K562 (cell line): ENCODE measurements around the gene GARIN5B. TPM values are rescaled to one million over a fixed set of nuclear protein-coding genes. Genes with fewer than 3 reads are reported as not detected.
A peak's percentile ranks its signal among the peaks of the same experiment; 100 is the strongest.

ENCODE experiments used
- ATAC-seq: fragments of 200-7000 bp; cut with Tn5 transposase; 3 replicates; pipeline ENCODE4 v1.9.1; 2020; ENCODE audit warnings: moderate library complexity
- BruUV-seq: library from RNA; stranded (reverse); fragments of 400-500 nt; replicated peaks from 2 replicates; lab custom pipeline; 2021; lab: Mats Ljungman, UMichigan
- CTCF ChIA-PET: fragments of 300-600 bp; formaldehyde crosslinking; extraction: SDS; loops from one replicate; lab custom pipeline; 2021; ENCODE audit warnings: low intra/inter-chr PET ratio; lab: Yijun Ruan, JAX
- POLR2A ChIA-PET: fragments of 300-600, 350-650 bp; sonication (Branson Sonifier 250); formaldehyde crosslinking; extraction: SDS; loops from one replicate; lab custom pipeline; 2021; ENCODE audit warnings: antibody characterized with exemption, inconsistent platforms; lab: Yijun Ruan, JAX
- DNase-seq, 4 experiments: peaks; one replicate each; pipeline versions ENCODE4 v3.0.0 to v3.0.0-alpha.2; 2011 to 2018; ENCODE audit warnings: low spot score in 3 of 4, mixed read lengths in 3 of 4; ENCODE audit errors: extremely low read depth in 1 of 4
- FAIRE-seq: peaks from 2 replicates; lab custom pipeline; 2011; peaks lifted over from hg19 to GRCh38; lab: Jason Lieb, UNC
- H2AFZ ChIP-seq: 2 replicates; pipeline ENCODE4 v1.6.0; 2011; ENCODE audit warnings: low read depth, low read length, control low read depth, inconsistent platforms
- H3K27ac ChIP-seq: fragments of 200-600 bp; 3 replicates; pipeline ENCODE4 v1.8.0; 2011; ENCODE audit warnings: low read depth, mild to moderate bottlenecking, control low read depth, inconsistent platforms, low read length, moderate library complexity, mixed read lengths; ENCODE audit errors: extremely low read depth
- H3K27me3 ChIP-seq, 2 experiments: fragments of 300-600 bp in 1 of 2; 2 replicates in 1 of 2; 3 replicates in 1 of 2; pipeline versions ENCODE4 v1.6.0 to v1.8.0; 2011; ENCODE audit warnings: inconsistent platforms in 2 of 2, low read length in 2 of 2, mild to moderate bottlenecking in 1 of 2, mixed read lengths in 1 of 2, moderate library complexity in 1 of 2; ENCODE audit not compliant: control insufficient read depth in 2 of 2, insufficient read depth in 2 of 2
- H3K36me3 ChIP-seq: fragments of 300-600 bp; 3 replicates; pipeline ENCODE4 v1.8.0; 2011; ENCODE audit warnings: mild to moderate bottlenecking, low read length, inconsistent platforms; ENCODE audit not compliant: control insufficient read depth, insufficient read depth
- H3K4me1 ChIP-seq, 2 experiments: fragments of 200-600 bp in 1 of 2; replicated peaks in 1 of 2; 2 replicates in 1 of 2; 3 replicates in 1 of 2; pipeline versions ENCODE4 v1.5.1 to v1.8.0; 2011; ENCODE audit warnings: inconsistent platforms in 2 of 2, low read length in 2 of 2, mild to moderate bottlenecking in 1 of 2, mixed read lengths in 1 of 2, moderate library complexity in 1 of 2; ENCODE audit not compliant: control insufficient read depth in 2 of 2, insufficient read depth in 2 of 2
- H3K4me2 ChIP-seq: 2 replicates; pipeline ENCODE4 v1.6.1; 2011; ENCODE audit warnings: low read length, control low read depth, inconsistent platforms, mixed read lengths; ENCODE audit not compliant: insufficient read depth
- H3K4me3 ChIP-seq: fragments of 200-600 bp; sonication (generic), shearing (Covaris generic); 2 replicates; pipeline ENCODE4 v1.5.1; 2016; ENCODE audit warnings: control low read depth, inconsistent platforms
- H3K79me2 ChIP-seq: fragments of 200-600 bp; 3 replicates; pipeline ENCODE4 v1.8.0; 2011; ENCODE audit warnings: low read length, inconsistent platforms; ENCODE audit not compliant: control insufficient read depth, insufficient read depth
- H3K9ac ChIP-seq, 2 experiments: 2 replicates each; pipeline versions ENCODE4 v1.6.0 to v1.6.1; 2011; ENCODE audit warnings: low read depth in 2 of 2, low read length in 2 of 2, control low read depth in 1 of 2, inconsistent platforms in 1 of 2, mild to moderate bottlenecking in 1 of 2, mixed read lengths in 1 of 2; ENCODE audit not compliant: insufficient read depth in 1 of 2
- H3K9me1 ChIP-seq: one replicate; pipeline ENCODE4 v1.6.0; 2011; ENCODE audit warnings: inconsistent platforms, mild to moderate bottlenecking, low read length, moderate library complexity; ENCODE audit not compliant: control insufficient read depth, insufficient read depth
- H3K9me3 ChIP-seq: replicated peaks from 2 replicates; pipeline ENCODE4 v1.5.1; 2011; ENCODE audit warnings: low read depth, low read length, inconsistent platforms; ENCODE audit not compliant: control insufficient read depth, insufficient read depth
- H4K20me1 ChIP-seq: replicated peaks from 2 replicates; pipeline ENCODE4 v1.6.1; 2011; ENCODE audit warnings: low read length, inconsistent platforms, mixed read lengths; ENCODE audit not compliant: control insufficient read depth, insufficient read depth
- CEBPB ChIP-seq: fragments of 450-650 bp; IDR thresholded peaks from 2 replicates; pipeline ENCODE4 v1.6.1; 2016; ENCODE audit warnings: missing genetic modification characterization, missing compliant biosample characterization
- CEBPG ChIP-seq, 3 experiments: fragments of 200-800 bp in 1 of 3; sonication (Bioruptor generic) in 1 of 3; sonication (generic) in 1 of 3; formaldehyde crosslinking in 1 of 3; IDR thresholded peaks in 2 of 3; conservative IDR thresholded peaks in 1 of 3; 2 replicates each; pipeline versions ENCODE4 v1.6.1 to v1.8.0; 2016 to 2022; ENCODE audit warnings: missing compliant biosample characterization in 2 of 3, missing genetic modification characterization in 2 of 3, mild to moderate bottlenecking in 1 of 3, missing genetic modification reagents in 1 of 3
- FOSL1 ChIP-seq: fragments of 200-800 bp; sonication (Bioruptor generic); conservative IDR thresholded peaks from 2 replicates; pipeline ENCODE4 v1.6.1; 2016; ENCODE audit warnings: missing genetic modification characterization, missing compliant biosample characterization
- GABPB1 ChIP-seq: sonication (generic); formaldehyde crosslinking; IDR thresholded peaks from 2 replicates; pipeline ENCODE4 v1.8.0; 2022; ENCODE audit warnings: mild to moderate bottlenecking, missing genetic modification reagents
- HEY1 ChIP-seq: fragments of 250-450 bp; sonication (Bioruptor Pico); IDR thresholded peaks from 2 replicates; pipeline ENCODE4 v1.5.0; 2020; ENCODE audit warnings: mild to moderate bottlenecking, moderate library complexity, borderline replicate concordance
- L3MBTL2 ChIP-seq: fragments of 450-650 bp; IDR thresholded peaks from 2 replicates; pipeline ENCODE4 v1.6.1; 2016; ENCODE audit warnings: mild to moderate bottlenecking, moderate library complexity
- NR2C1 ChIP-seq, 2 experiments: fragments of 450-650 bp; IDR thresholded peaks; 2 replicates each; pipeline ENCODE4 v1.6.1; 2017; ENCODE audit warnings: mild to moderate bottlenecking in 2 of 2, antibody characterized with exemption in 1 of 2, inconsistent platforms in 1 of 2, missing compliant biosample characterization in 1 of 2, missing genetic modification characterization in 1 of 2
- RBM15 ChIP-seq: fragments of 200-400 bp; formaldehyde crosslinking; IDR thresholded peaks from 2 replicates; pipeline ENCODE4 v1.6.1; 2018; ENCODE audit warnings: mild to moderate bottlenecking, low read length, moderate library complexity; ENCODE audit not compliant: insufficient read depth
- SMARCC2 ChIP-seq: fragments of 450-650 bp; IDR thresholded peaks from 2 replicates; pipeline ENCODE4 v1.6.1; 2017; ENCODE audit warnings: antibody characterized with exemption, moderate library complexity, mild to moderate bottlenecking, low read depth
- SNIP1 ChIP-seq: fragments of 450-650 bp; IDR thresholded peaks from 2 replicates; pipeline ENCODE4 v1.7.1; 2017; ENCODE audit warnings: low read depth, mild to moderate bottlenecking
- SP2 ChIP-seq: IDR thresholded peaks from 2 replicates; pipeline ENCODE4 v1.6.1; 2011; ENCODE audit warnings: mild to moderate bottlenecking, low read depth, low read length, moderate library complexity; ENCODE audit not compliant: poor library complexity, severe bottlenecking; ENCODE audit errors: extremely low read depth
- ZNF589 ChIP-seq: fragments of 200-800 bp; sonication (Bioruptor generic); IDR thresholded peaks from 2 replicates; pipeline ENCODE4 v1.6.1; 2016; ENCODE audit warnings: low read depth, missing genetic modification characterization, missing compliant biosample characterization
- WGBS: fragments of 100-300 bp; shearing (Covaris generic); methylation state at CpG from one replicate; pipeline ENCODE4 v1.1.6; 2016; ENCODE audit warnings: low coverage, mixed read lengths; ENCODE audit not compliant: insufficient coverage; ENCODE audit errors: missing lambda C conversion rate; 5-methylcytosine and 5-hydroxymethylcytosine counted together
- in situ Hi-C: fragments of 300-500 bp; cut with MboI; formaldehyde crosslinking; loops from 4 replicates; pipeline ENCODE4 v1.15.0; 2018; ENCODE audit warnings: inconsistent platforms, mixed read lengths
- intact Hi-C: fragments of 100-400 bp; cut with micrococcal nuclease; formaldehyde crosslinking; loops from 2 replicates; pipeline ENCODE4 v1.14.2; 2022
- polyA plus RNA-seq, 8 experiments: library from polyadenylated mRNA; depleted of rRNA in 4 of 8; stranded (reverse) in 5 of 8; unstranded in 3 of 8; fragments of >200 nt; fragmentation: Nextera tagmentation in 2 of 8; fragmentation: Illumina TruSeq in 1 of 8; extraction: Ambion mirVana in 2 of 8; extraction: Trizol in 1 of 8; gene quantifications; 2 replicates each; pipeline versions ENCODE4 v1.2.1 to v1.2.3, GENCODE V29; 2011 to 2014; ENCODE audit warnings: inconsistent platforms in 1 of 8, missing spikeins in 1 of 8
- total RNA-seq, 7 experiments: library from RNA; depleted of rRNA in 6 of 7; stranded (reverse); fragments of >200 nt in 6 of 7; fragmentation: Illumina TruSeq in 2 of 7; extraction: Trizol in 2 of 7; gene quantifications; 2 replicates each; pipeline versions ENCODE4 v1.2.1 to v1.2.3, GENCODE V29; 2011 to 2021; ENCODE audit warnings: low replicate concordance in 1 of 7
- TF ChIP-seq, protein P1 (sequence below), 2 experiments: fragments of 250-450 bp in 1 of 2; fragments of 450-650 bp in 1 of 2; sonication (Bioruptor Pico) in 1 of 2; IDR thresholded peaks; 2 replicates each; pipeline versions ENCODE4 v1.6.1 to v1.8.0; 2016 to 2021; ENCODE audit warnings: mild to moderate bottlenecking in 2 of 2, moderate library complexity in 2 of 2, missing compliant biosample characterization in 1 of 2, missing genetic modification characterization in 1 of 2
- TF ChIP-seq, protein P2 (sequence below): fragments of 150-350 bp; conservative IDR thresholded peaks from 2 replicates; pipeline ENCODE4 v1.6.1; 2014; ENCODE audit warnings: low read length
- TF ChIP-seq, protein P3 (sequence below), 2 experiments: fragments of 450-650 bp in 1 of 2; sonication (generic) in 1 of 2; formaldehyde crosslinking in 1 of 2; IDR thresholded peaks in 1 of 2; conservative IDR thresholded peaks in 1 of 2; 2 replicates each; pipeline versions ENCODE4 v1.6.1 to v1.8.1; 2016 to 2023; ENCODE audit warnings: mild to moderate bottlenecking in 2 of 2, moderate library complexity in 2 of 2, inconsistent platforms in 1 of 2, missing genetic modification reagents in 1 of 2

Gene GARIN5B
- total and polyA plus RNA-seq, 9 of the 15 experiments (the other 6 are each of a cell fraction or from before 2014, with no cell fraction given), result not detected

DNA sequence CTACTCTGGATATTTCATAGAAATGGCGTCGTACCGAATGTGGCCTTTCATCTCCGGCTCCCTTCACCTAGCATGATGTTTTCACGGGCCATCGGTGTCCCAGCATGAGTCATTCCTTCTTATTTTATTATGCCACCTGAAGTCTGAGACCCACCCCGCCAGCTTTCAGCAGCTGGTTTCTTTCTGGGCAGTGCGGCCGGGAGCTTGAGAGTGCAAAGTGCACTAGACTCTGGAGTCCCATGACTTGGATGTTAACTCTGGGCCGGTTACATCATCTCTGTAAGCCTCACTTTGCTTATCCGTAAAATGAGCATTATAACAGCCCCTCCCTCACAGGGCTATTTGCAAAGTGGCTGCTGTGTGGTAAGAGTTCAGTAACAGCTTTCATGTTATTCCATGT, 29.2 kb downstream of the GARIN5B start:
- Histone ChIP-seq H3K79me2 (no peaks in the 10 kb centered on the region), H4K20me1 (no peaks in the 10 kb centered on the region), H3K27me3 (no peaks in the 10 kb centered on the region), H3K4me2 (no peak overlapping the region), H2AFZ (peak overlapping the region; percentile 69), H3K9ac (no peak overlapping the region), H3K9me3 (no peaks in the 10 kb centered on the region; the same call in 1 of the 2 replicates), H3K36me3 (no peaks in the 10 kb centered on the region), H3K4me3 (no peak overlapping the region), H3K4me1 (peaks cover 0 to 7% of the 10 kb centered on the region in 2 experiments; a peak in 4 of 5 replicates), H3K27ac (no peak overlapping the region), H3K9me1 (no peaks in the 10 kb centered on the region)
- FAIRE-seq (no peak), ATAC-seq (peak; percentile 22; the same call in 1 of the 3 replicates), DNase-seq (no peak)
- 65% methylated on average over 11 of the region's 11 CpGs for WGBS
- in situ Hi-C loops (no loop called here), intact Hi-C loops (no loop called here)
- no TSS peak for BruUV-seq
- ChIA-PET POLR2A (interaction anchor here (1.0 kb wide), 1 partner anchor 72 kb away, joined by 3 read pairs; no protein-coding TSS in a partner anchor), CTCF (no interaction called here)
- TF ChIP-seq HEY1 (no peak), SP2 (no peak), FOSL1 (tag) (no peak), CEBPB (tag) (0 out of 2 replicates have a peak, but pooled peaks have one; percentile 28), GABPB1 (CRISPR knock-in tag) (no peak), SNIP1 (no peak), SMARCC2 (no peak), RBM15 (no peak), L3MBTL2 (0 out of 2 replicates have a peak, but pooled peaks have one; percentile 21), NR2C1 (IDR thresholded peaks at IDR 0.05) (no peak), NR2C1 (tag; IDR thresholded peaks at IDR 0.05) (0 out of 2 replicates have a peak, but pooled peaks have one; percentile 37), ZNF589 (CRISPR knock-in tag) (no peak), CEBPG (CRISPR knock-in tag; IDR thresholded peaks at IDR 0.05) (peak; percentile 27; the same call in 1 of the 2 replicates), CEBPG (tag; conservative IDR thresholded peaks at IDR 0.05 in 1 of 2, IDR thresholded peaks at IDR 0.05 in 1 of 2) (peak in 1 of 2 experiments; percentile 56; a peak in 2 of 4 replicates)
- TF ChIP-seq, protein P1, sequence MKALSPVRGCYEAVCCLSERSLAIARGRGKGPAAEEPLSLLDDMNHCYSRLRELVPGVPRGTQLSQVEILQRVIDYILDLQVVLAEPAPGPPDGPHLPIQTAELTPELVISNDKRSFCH (CRISPR knock-in tag; IDR thresholded peaks at IDR 0.05), result no peak
- TF ChIP-seq, protein P1 (tag; IDR thresholded peaks at IDR 0.05), result no peak
- TF ChIP-seq, protein P2, sequence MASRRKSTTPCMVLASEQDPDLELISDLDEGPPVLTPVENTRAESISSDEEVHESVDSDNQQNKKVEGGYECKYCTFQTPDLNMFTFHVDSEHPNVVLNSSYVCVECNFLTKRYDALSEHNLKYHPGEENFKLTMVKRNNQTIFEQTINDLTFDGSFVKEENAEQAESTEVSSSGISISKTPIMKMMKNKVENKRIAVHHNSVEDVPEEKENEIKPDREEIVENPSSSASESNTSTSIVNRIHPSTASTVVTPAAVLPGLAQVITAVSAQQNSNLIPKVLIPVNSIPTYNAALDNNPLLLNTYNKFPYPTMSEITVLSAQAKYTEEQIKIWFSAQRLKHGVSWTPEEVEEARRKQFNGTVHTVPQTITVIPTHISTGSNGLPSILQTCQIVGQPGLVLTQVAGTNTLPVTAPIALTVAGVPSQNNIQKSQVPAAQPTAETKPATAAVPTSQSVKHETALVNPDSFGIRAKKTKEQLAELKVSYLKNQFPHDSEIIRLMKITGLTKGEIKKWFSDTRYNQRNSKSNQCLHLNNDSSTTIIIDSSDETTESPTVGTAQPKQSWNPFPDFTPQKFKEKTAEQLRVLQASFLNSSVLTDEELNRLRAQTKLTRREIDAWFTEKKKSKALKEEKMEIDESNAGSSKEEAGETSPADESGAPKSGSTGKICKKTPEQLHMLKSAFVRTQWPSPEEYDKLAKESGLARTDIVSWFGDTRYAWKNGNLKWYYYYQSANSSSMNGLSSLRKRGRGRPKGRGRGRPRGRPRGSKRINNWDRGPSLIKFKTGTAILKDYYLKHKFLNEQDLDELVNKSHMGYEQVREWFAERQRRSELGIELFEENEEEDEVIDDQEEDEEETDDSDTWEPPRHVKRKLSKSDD, result no peak
- TF ChIP-seq, protein P3, sequence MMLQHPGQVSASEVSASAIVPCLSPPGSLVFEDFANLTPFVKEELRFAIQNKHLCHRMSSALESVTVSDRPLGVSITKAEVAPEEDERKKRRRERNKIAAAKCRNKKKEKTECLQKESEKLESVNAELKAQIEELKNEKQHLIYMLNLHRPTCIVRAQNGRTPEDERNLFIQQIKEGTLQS (IDR thresholded peaks at IDR 0.05), result peak; percentile 76
- TF ChIP-seq, protein P3 (CRISPR knock-in tag; conservative IDR thresholded peaks at IDR 0.05), result no peak
